HCT116 (cell line): ENCODE measurements around the gene ATOX1. TPM values are rescaled to one million over a fixed set of nuclear protein-coding genes. Genes with fewer than 3 reads are reported as not detected.

Source experiments
- ATAC-seq: fragments of 200-7000 bp; cut with Tn5 transposase; 2 replicates; pipeline ENCODE4 v1.9.1; 2020; ENCODE audit warnings: mild to moderate bottlenecking, moderate library complexity
- BruUV-seq: library from RNA; stranded (reverse); fragments of 400-500 nt; replicated peaks from 2 replicates; lab custom pipeline; 2021; lab: Mats Ljungman, UMichigan
- CTCF ChIA-PET: fragments of 300-600 bp; sonication (Branson Sonifier 250); formaldehyde crosslinking; loops from one replicate; lab custom pipeline; 2021; ENCODE audit warnings: antibody characterized with exemption; lab: Charles Lee
- POLR2A ChIA-PET: fragments of 300-600, 350-600 bp; sonication (Branson Sonifier 250); formaldehyde crosslinking; loops from one replicate; lab custom pipeline; 2021; ENCODE audit warnings: antibody characterized with exemption; lab: Charles Lee
- RAD21 ChIA-PET, 2 experiments: fragments of 300-600 bp; sonication (Branson Sonifier 250); formaldehyde crosslinking; loops; one replicate each; lab custom pipeline; 2023; ENCODE audit warnings: low total read pairs in 2 of 2; ENCODE audit not compliant: uncharacterized antibody in 2 of 2, unreplicated experiment in 2 of 2, low non-redundant PET in 1 of 2; lab: Charles Lee
- DNase-seq: peaks from one replicate; pipeline ENCODE4 v3.0.0-alpha.2; 2010; ENCODE audit warnings: low read depth, low spot score
- H2AFZ ChIP-seq: fragments of 200-600 bp; shearing (Covaris generic), sonication (generic); 2 replicates; pipeline ENCODE4 v1.6.1; 2017; ENCODE audit warnings: low read depth, mixed run types, mixed read lengths, antibody characterized with exemption, low read length; ENCODE audit not compliant: poor library complexity, severe bottlenecking
- H3K27ac ChIP-seq: 2 replicates; pipeline ENCODE4 v1.5.1; 2012; ENCODE audit warnings: low read depth, low read length
- H3K27me3 ChIP-seq: fragments of 200-600 bp; sonication (generic); 2 replicates; pipeline ENCODE4 v1.6.1; 2016; ENCODE audit warnings: mixed run types, low read length, mixed read lengths; ENCODE audit not compliant: insufficient read depth
- H3K36me3 ChIP-seq, 2 experiments: fragments of 200-500 bp in 1 of 2; fragments of 200-600 bp in 1 of 2; sonication (Bioruptor generic) in 1 of 2; sonication (generic) in 1 of 2; 2 replicates each; pipeline versions ENCODE4 v1.5.1 to v1.6.1; 2014 to 2016; ENCODE audit warnings: low read length in 2 of 2, inconsistent platforms in 1 of 2, mixed read lengths in 1 of 2, mixed run types in 1 of 2; ENCODE audit not compliant: insufficient read depth in 2 of 2, control insufficient read depth in 1 of 2
- H3K4me1 ChIP-seq, 2 experiments: fragments of 200-600 bp in 1 of 2; sonication (generic) in 1 of 2; 2 replicates each; pipeline versions ENCODE4 v1.5.1 to v1.6.1; 2012 to 2017; ENCODE audit warnings: low read length in 2 of 2, inconsistent platforms in 1 of 2, mild to moderate bottlenecking in 1 of 2, mixed read lengths in 1 of 2, mixed run types in 1 of 2, moderate library complexity in 1 of 2; ENCODE audit not compliant: insufficient read depth in 2 of 2, control insufficient read depth in 1 of 2
- H3K4me2 ChIP-seq: fragments of 200-600 bp; sonication (generic); 2 replicates; pipeline ENCODE4 v1.6.1; 2017; ENCODE audit warnings: mixed run types, low read length, mixed read lengths
- H3K4me3 ChIP-seq, 2 experiments: fragments of 200-600 bp in 1 of 2; sonication (generic) in 1 of 2; replicated peaks in 1 of 2; 2 replicates each; pipeline ENCODE4 v1.5.1; 2011 to 2016; ENCODE audit warnings: low read length in 2 of 2, control low read depth in 1 of 2, low read depth in 1 of 2, mild to moderate bottlenecking in 1 of 2, mixed read lengths in 1 of 2, mixed run types in 1 of 2
- H3K79me2 ChIP-seq: fragments of 200-600 bp; sonication (generic); 2 replicates; pipeline ENCODE4 v1.6.1; 2017; ENCODE audit warnings: mild to moderate bottlenecking, mixed run types, low read length, moderate library complexity, mixed read lengths; ENCODE audit not compliant: insufficient read depth
- H3K9ac ChIP-seq: fragments of 200-600 bp; sonication (generic); 2 replicates; pipeline ENCODE4 v1.6.1; 2016; ENCODE audit warnings: low read length, mixed read lengths
- H3K9me2 ChIP-seq: fragments of 200-600 bp; sonication (generic), shearing (Covaris generic); 2 replicates; pipeline ENCODE4 v1.6.1; 2017; ENCODE audit warnings: mixed run types, mild to moderate bottlenecking, moderate library complexity; ENCODE audit not compliant: insufficient read depth
- H3K9me3 ChIP-seq, 2 experiments: fragments of 200-500 bp in 1 of 2; fragments of 200-600 bp in 1 of 2; sonication (Bioruptor generic) in 1 of 2; sonication (generic) in 1 of 2; 2 replicates each; pipeline ENCODE4 v1.6.1; 2014 to 2017; ENCODE audit warnings: low read length in 2 of 2, mixed read lengths in 2 of 2, inconsistent platforms in 1 of 2, low read depth in 1 of 2, mild to moderate bottlenecking in 1 of 2, mixed run types in 1 of 2, moderate library complexity in 1 of 2; ENCODE audit not compliant: control insufficient read depth in 1 of 2, insufficient read depth in 1 of 2
- H4K20me1 ChIP-seq: fragments of 200-600 bp; sonication (generic), shearing (Covaris generic); 2 replicates; pipeline ENCODE4 v1.6.1; 2017; ENCODE audit warnings: mixed run types, mild to moderate bottlenecking, moderate library complexity; ENCODE audit not compliant: insufficient read depth
- CBX3 ChIP-seq: IDR thresholded peaks from 2 replicates; pipeline ENCODE4 v1.6.1; 2012; ENCODE audit warnings: low read depth
- CEBPB ChIP-seq: IDR thresholded peaks from 2 replicates; pipeline ENCODE4 v1.6.1; 2012; ENCODE audit warnings: low read depth
- CTCF ChIP-seq, 3 experiments: fragments of 200-600 bp in 1 of 3; sonication (generic) in 1 of 3; IDR thresholded peaks in 2 of 3; conservative IDR thresholded peaks in 1 of 3; 2 replicates each; pipeline ENCODE4 v1.5.1; 2012 to 2017; ENCODE audit warnings: low read depth in 2 of 3, low read length in 2 of 3, antibody characterized with exemption in 1 of 3, borderline replicate concordance in 1 of 3, control low read depth in 1 of 3, mild to moderate bottlenecking in 1 of 3, mixed read lengths in 1 of 3, mixed run types in 1 of 3, moderate library complexity in 1 of 3; ENCODE audit not compliant: insufficient read depth in 1 of 3
- EGR1 ChIP-seq: IDR thresholded peaks from 2 replicates; pipeline ENCODE4 v1.6.1; 2012; ENCODE audit warnings: low read depth
- ELF1 ChIP-seq: IDR thresholded peaks from 2 replicates; pipeline ENCODE4 v1.6.1; 2012; ENCODE audit warnings: low read depth, borderline replicate concordance
- EZH2 ChIP-seq: fragments of 200-600 bp; sonication (generic); IDR thresholded peaks from 2 replicates; pipeline ENCODE4 v1.6.1; 2017; ENCODE audit warnings: antibody characterized with exemption, mixed run types
- FOSL1 ChIP-seq: IDR thresholded peaks from 2 replicates; pipeline ENCODE4 v1.6.1; 2012; ENCODE audit warnings: low read depth
- JUND ChIP-seq: IDR thresholded peaks from 2 replicates; pipeline ENCODE4 v1.6.1; 2012
- MAX ChIP-seq: IDR thresholded peaks from 2 replicates; pipeline ENCODE4 v1.6.1; 2012
- POLR2A ChIP-seq: IDR thresholded peaks from 2 replicates; pipeline ENCODE4 v1.7.0; 2011; ENCODE audit warnings: borderline replicate concordance; ENCODE audit not compliant: insufficient read depth, insufficient read length; ENCODE audit errors: extremely low read depth
- POLR2AphosphoS5 ChIP-seq: IDR thresholded peaks from 2 replicates; pipeline ENCODE4 v1.6.1; 2011; ENCODE audit warnings: mild to moderate bottlenecking, low read depth, low read length, moderate library complexity
- REST ChIP-seq: IDR thresholded peaks from 2 replicates; pipeline ENCODE4 v1.6.1; 2012; ENCODE audit warnings: low read depth
- SIN3A ChIP-seq: IDR thresholded peaks from 2 replicates; pipeline ENCODE4 v1.6.1; 2012; ENCODE audit warnings: low read depth
- SRF ChIP-seq: IDR thresholded peaks from 2 replicates; pipeline ENCODE4 v1.6.1; 2012; ENCODE audit warnings: low read depth
- YY1 ChIP-seq: IDR thresholded peaks from 2 replicates; pipeline ENCODE4 v1.6.1; 2011; ENCODE audit warnings: low read length, low read depth, moderate library complexity, mild to moderate bottlenecking; ENCODE audit not compliant: insufficient replicate concordance; ENCODE audit errors: extremely low read depth
- ZBTB33 ChIP-seq: IDR thresholded peaks from 2 replicates; pipeline ENCODE4 v1.6.1; 2011; ENCODE audit warnings: mild to moderate bottlenecking, low read length, moderate library complexity; ENCODE audit not compliant: insufficient replicate concordance; ENCODE audit errors: extremely low read depth
- ZFX ChIP-seq: fragments of 450-650 bp; IDR thresholded peaks from 2 replicates; pipeline ENCODE4 v1.6.1; 2017
- intact Hi-C: fragments of 100-400 bp; cut with micrococcal nuclease; formaldehyde crosslinking; loops from 2 replicates; pipeline ENCODE4 v1.10.0; 2022
- total RNA-seq: library from RNA; stranded (reverse); gene quantifications from one replicate; pipeline ENCODE4 v1.2.1, GENCODE V29; 2021; ENCODE audit not compliant: unreplicated experiment
- TF ChIP-seq, protein P1 (sequence below): IDR thresholded peaks from 2 replicates; pipeline ENCODE4 v1.6.1; 2012

Gene ATOX1
- total RNA-seq, 1 experiment from 2014 or later, result 66.2 TPM

GRCh38 chr5:151694035-151694485, 64.4 kb downstream of the ATOX1 start:
- ATAC-seq, result peak; percentile 53
- intact Hi-C loops, result no loop called here
- TF ChIP-seq JUND (no peak), EGR1 (no peak), ELF1 (no peak), SRF (no peak), POLR2A (no peak), REST (no peak), MAX (no peak), CEBPB (no peak), CBX3 (no peak), CTCF (IDR thresholded peaks at IDR 0.05 in 2 of 3, conservative IDR thresholded peaks at IDR 0.05 in 1 of 3; ENCODE audit: borderline replicate concordance in 1 of 3, insufficient read depth in 1 of 3, low read depth in 2 of 3, low read length in 2 of 3) (no peak), POLR2AphosphoS5 (no peak), SIN3A (no peak), ZFX (no peak), ZBTB33 (no peak), FOSL1 (no peak), EZH2 (no peak), YY1 (no peak)
- TF ChIP-seq, protein P1, sequence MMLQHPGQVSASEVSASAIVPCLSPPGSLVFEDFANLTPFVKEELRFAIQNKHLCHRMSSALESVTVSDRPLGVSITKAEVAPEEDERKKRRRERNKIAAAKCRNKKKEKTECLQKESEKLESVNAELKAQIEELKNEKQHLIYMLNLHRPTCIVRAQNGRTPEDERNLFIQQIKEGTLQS, result no peak
- Histone ChIP-seq H3K4me2 (no peak overlapping the region), H3K36me3 (no peaks in the 10 kb centered on the region), H3K27ac (no peak overlapping the region; the same call in 1 of the 2 replicates), H3K9me2 (no peaks in the 10 kb centered on the region), H2AFZ (no peak overlapping the region), H3K9me3 (no peaks in the 10 kb centered on the region), H4K20me1 (no peaks in the 10 kb centered on the region), H3K4me1 (peaks cover 5 to 11% of the 10 kb centered on the region in 2 experiments; a peak in 3 of 4 replicates), H3K27me3 (no peaks in the 10 kb centered on the region), H3K9ac (no peak overlapping the region), H3K79me2 (no peaks in the 10 kb centered on the region), H3K4me3 (no peak overlapping the region)
- DNase-seq, result no peak
- BruUV-seq, result no TSS peak
- ChIA-PET CTCF (no interaction called here), RAD21 (no interaction called here), POLR2A (no interaction called here)
